ENCODE results near the gene TIRAP. TPM values are rescaled to one million over a fixed set of nuclear protein-coding genes. Genes with fewer than 3 reads are reported as not detected.

The TIRAP gene
- total RNA-seq, 1 experiment from 2014 or later = 5.6 TPM

GRCh38 chr11:126297004-126297403 is 14.1 kb downstream of the TIRAP start:
- TF ChIP-seq JUN (CRISPR knock-in tag; IDR thresholded peaks at IDR 0.05) = no peak
- no peak for TF ChIP-seq GABPB1 (CRISPR knock-in tag; IDR thresholded peaks at IDR 0.05)
- TF ChIP-seq TP53 (CRISPR knock-in tag; IDR thresholded peaks at IDR 0.05) = no peak
- no peak for TF ChIP-seq E2F5 (CRISPR knock-in tag; IDR thresholded peaks at IDR 0.05)
- TF ChIP-seq FOXP1 (CRISPR knock-in tag; IDR thresholded peaks at IDR 0.05; ENCODE audit: borderline replicate concordance) = no peak
- TF ChIP-seq GRHL2 (CRISPR knock-in tag; IDR thresholded peaks at IDR 0.05; ENCODE audit: insufficient replicate concordance, severe bottlenecking) = no peak
- TF ChIP-seq, protein P1, sequence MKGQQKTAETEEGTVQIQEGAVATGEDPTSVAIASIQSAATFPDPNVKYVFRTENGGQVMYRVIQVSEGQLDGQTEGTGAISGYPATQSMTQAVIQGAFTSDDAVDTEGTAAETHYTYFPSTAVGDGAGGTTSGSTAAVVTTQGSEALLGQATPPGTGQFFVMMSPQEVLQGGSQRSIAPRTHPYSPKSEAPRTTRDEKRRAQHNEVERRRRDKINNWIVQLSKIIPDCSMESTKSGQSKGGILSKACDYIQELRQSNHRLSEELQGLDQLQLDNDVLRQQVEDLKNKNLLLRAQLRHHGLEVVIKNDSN (CRISPR knock-in tag; IDR thresholded peaks at IDR 0.05) = no peak
- TF ChIP-seq, protein P2, sequence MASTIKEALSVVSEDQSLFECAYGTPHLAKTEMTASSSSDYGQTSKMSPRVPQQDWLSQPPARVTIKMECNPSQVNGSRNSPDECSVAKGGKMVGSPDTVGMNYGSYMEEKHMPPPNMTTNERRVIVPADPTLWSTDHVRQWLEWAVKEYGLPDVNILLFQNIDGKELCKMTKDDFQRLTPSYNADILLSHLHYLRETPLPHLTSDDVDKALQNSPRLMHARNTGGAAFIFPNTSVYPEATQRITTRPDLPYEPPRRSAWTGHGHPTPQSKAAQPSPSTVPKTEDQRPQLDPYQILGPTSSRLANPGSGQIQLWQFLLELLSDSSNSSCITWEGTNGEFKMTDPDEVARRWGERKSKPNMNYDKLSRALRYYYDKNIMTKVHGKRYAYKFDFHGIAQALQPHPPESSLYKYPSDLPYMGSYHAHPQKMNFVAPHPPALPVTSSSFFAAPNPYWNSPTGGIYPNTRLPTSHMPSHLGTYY (CRISPR knock-in tag; IDR thresholded peaks at IDR 0.05) = no peak
- Mint-ChIP-seq H3K36me3 (peaks cover 14% of the 10 kb centered on the region; the same call in 1 of the 2 replicates), H3K27ac (no peak overlapping the region), H3K4me1 (no peaks in the 10 kb centered on the region), H3K9me3 (no peaks in the 10 kb centered on the region), H3K4me3 (no peak overlapping the region), H3K27me3 (ENCODE audit: low read depth) (no peaks in the 10 kb centered on the region)
- ATAC-seq (no peak), DNase-seq (ENCODE audit: low spot score) (no peak)
- ChIA-PET CTCF (no interaction called here), POLR2A (no interaction called here)

GRCh38 chr11:126303623-126304456 is 20.9 kb downstream of the TIRAP start, which contains the start of gene DCPS:
DCPS (plus strand) TSS chr11:126304060; CDS start chr11:126304081, 21 bp downstream.
- peaks cover 23% of the 10 kb centered on the region for H3K4me1 Mint-ChIP-seq
- H3K27me3 Mint-ChIP-seq (ENCODE audit: low read depth) = no peaks in the 10 kb centered on the region
- peak within 1 kb of the TSS; percentile 95 for H3K27ac Mint-ChIP-seq
- H3K9me3 Mint-ChIP-seq = no peaks in the 10 kb centered on the region
- CTCF ChIA-PET = interaction anchor here (1.0 to 1.3 kb wide), 4 partner anchors 108 to 182 kb away, joined by 3 to 6 read pairs (median 4); no protein-coding TSS in a partner anchor
- peak within 1 kb of the TSS; percentile 91 for H3K4me3 Mint-ChIP-seq
- DNase-seq (ENCODE audit: low spot score) = peak; percentile 91
- POLR2A ChIA-PET = no interaction called here
- peak; percentile 97 for ATAC-seq
- peaks cover 17% of the 10 kb centered on the region for H3K36me3 Mint-ChIP-seq
- TF ChIP-seq ZNF671 (CRISPR knock-in tag; IDR thresholded peaks at IDR 0.05) (no peak), ELF4 (CRISPR knock-in tag; IDR thresholded peaks at IDR 0.05; ENCODE audit: low read depth) (0 out of 2 replicates have a peak, but pooled peaks have one; percentile 69), CBFB (CRISPR knock-in tag; IDR thresholded peaks at IDR 0.05; ENCODE audit: low read depth) (peak; percentile 91), FOXP4 (CRISPR knock-in tag; IDR thresholded peaks at IDR 0.05) (peak; percentile 94), ZMAT4 (CRISPR knock-in tag; IDR thresholded peaks at IDR 0.05) (0 out of 2 replicates have a peak, but pooled peaks have one; percentile 45), ZNF512 (CRISPR knock-in tag; IDR thresholded peaks at IDR 0.05; ENCODE audit: borderline replicate concordance) (no peak), ZNF425 (CRISPR knock-in tag; conservative IDR thresholded peaks at IDR 0.05) (no peak), GTF2I (CRISPR knock-in tag; conservative IDR thresholded peaks at IDR 0.05) (no peak), ZNF317 (CRISPR knock-in tag; IDR thresholded peaks at IDR 0.05; ENCODE audit: borderline replicate concordance, low read depth) (peak; percentile 65), SOX15 (CRISPR knock-in tag; IDR thresholded peaks at IDR 0.05) (no peak), ZBTB21 (CRISPR knock-in tag; IDR thresholded peaks at IDR 0.05; ENCODE audit: borderline replicate concordance) (peak; percentile 89; the same call in 1 of the 2 replicates), NR1H2 (CRISPR knock-in tag; IDR thresholded peaks at IDR 0.05) (peak; percentile 67; the same call in 1 of the 2 replicates), E2F4 (CRISPR knock-in tag; IDR thresholded peaks at IDR 0.05; ENCODE audit: borderline replicate concordance, low read depth) (no peak)
- TF ChIP-seq, protein P3, sequence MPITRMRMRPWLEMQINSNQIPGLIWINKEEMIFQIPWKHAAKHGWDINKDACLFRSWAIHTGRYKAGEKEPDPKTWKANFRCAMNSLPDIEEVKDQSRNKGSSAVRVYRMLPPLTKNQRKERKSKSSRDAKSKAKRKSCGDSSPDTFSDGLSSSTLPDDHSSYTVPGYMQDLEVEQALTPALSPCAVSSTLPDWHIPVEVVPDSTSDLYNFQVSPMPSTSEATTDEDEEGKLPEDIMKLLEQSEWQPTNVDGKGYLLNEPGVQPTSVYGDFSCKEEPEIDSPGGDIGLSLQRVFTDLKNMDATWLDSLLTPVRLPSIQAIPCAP (CRISPR knock-in tag; IDR thresholded peaks at IDR 0.05) = peak; percentile 93

Data from WTC11 (cell line).